GM18498 (cell line): ENCODE measurements around the gene DNAH12.

Experiments
- ATAC-seq: cut with Tn5 transposase; IDR thresholded peaks from one replicate; pipeline ENCODE4 v1.9.1; 2021; ENCODE audit warnings: mild to moderate bottlenecking, moderate library complexity; ENCODE audit not compliant: unreplicated experiment

The DNAH12 gene

DNA sequence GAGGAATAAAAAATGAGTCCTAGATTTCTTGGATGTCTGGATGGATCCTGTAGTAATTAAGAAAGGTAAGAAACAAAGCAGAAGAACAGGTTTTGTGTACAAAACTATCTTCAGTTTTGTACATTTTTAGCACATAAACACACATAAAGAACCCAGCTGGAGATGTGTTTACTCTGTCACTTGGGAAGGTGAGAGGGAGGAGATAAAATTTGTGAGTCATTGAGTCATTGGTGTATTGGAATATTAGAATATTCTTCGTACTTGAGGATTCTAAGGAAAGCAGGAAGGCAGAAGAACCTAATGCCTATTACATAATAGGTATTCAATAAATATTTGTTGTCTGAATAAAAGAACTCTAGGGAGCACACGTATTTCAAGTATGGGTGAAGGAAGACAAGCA is 299.2 kb downstream of the DNAH12 start:
- ATAC-seq = no peak
